ENCODE results near the gene CRACR2A.

DNA sequence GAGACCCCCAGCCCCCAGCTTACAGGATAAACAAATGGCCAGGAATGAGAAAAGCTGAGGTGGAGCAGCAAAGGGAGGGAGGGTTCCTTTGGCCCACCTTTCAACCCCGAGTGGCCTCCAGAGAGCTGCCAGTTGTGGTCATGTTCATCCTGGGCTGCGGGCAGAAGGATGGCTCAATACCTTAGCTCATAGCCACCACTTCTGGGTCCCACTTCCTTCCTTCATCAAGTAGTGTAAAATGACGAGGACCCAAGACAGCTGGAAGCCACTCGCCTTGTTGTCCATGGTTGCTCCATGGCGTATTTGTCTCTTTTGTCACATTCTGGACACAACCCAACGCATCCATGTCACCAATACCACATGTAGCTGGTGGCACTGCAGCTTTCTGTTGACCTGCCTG, 24.2 kb downstream of the CRACR2A start:
- TF ChIP-seq POLR2AphosphoS5 (IDR thresholded peaks at IDR 0.05; ENCODE audit: low read depth, low read length), result no peak
- TF ChIP-seq SIN3A (IDR thresholded peaks at IDR 0.05; ENCODE audit: borderline replicate concordance, insufficient read depth, low read length), result no peak
- no peak for TF ChIP-seq TAF1 (IDR thresholded peaks at IDR 0.05; ENCODE audit: borderline replicate concordance, insufficient read depth, low read length)
- no peak for TF ChIP-seq FOXP2 (optimal IDR thresholded peaks at IDR 0.05; ENCODE audit: borderline replicate concordance, extremely low read depth, extremely low read length, insufficient read depth)
- TF ChIP-seq, protein P1, sequence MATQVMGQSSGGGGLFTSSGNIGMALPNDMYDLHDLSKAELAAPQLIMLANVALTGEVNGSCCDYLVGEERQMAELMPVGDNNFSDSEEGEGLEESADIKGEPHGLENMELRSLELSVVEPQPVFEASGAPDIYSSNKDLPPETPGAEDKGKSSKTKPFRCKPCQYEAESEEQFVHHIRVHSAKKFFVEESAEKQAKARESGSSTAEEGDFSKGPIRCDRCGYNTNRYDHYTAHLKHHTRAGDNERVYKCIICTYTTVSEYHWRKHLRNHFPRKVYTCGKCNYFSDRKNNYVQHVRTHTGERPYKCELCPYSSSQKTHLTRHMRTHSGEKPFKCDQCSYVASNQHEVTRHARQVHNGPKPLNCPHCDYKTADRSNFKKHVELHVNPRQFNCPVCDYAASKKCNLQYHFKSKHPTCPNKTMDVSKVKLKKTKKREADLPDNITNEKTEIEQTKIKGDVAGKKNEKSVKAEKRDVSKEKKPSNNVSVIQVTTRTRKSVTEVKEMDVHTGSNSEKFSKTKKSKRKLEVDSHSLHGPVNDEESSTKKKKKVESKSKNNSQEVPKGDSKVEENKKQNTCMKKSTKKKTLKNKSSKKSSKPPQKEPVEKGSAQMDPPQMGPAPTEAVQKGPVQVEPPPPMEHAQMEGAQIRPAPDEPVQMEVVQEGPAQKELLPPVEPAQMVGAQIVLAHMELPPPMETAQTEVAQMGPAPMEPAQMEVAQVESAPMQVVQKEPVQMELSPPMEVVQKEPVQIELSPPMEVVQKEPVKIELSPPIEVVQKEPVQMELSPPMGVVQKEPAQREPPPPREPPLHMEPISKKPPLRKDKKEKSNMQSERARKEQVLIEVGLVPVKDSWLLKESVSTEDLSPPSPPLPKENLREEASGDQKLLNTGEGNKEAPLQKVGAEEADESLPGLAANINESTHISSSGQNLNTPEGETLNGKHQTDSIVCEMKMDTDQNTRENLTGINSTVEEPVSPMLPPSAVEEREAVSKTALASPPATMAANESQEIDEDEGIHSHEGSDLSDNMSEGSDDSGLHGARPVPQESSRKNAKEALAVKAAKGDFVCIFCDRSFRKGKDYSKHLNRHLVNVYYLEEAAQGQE (IDR thresholded peaks at IDR 0.05; ENCODE audit: insufficient read depth in 1 of 2, low read depth in 2 of 2, low read length in 2 of 2), result no peak
